B cell (primary cell): Measurements from ENCODE around the gene BCL10.

Experiments used
- EZH2 ChIP-seq: IDR thresholded peaks from 2 replicates; pipeline ENCODE4 v1.6.1; 2012; ENCODE audit warnings: borderline replicate concordance, low read depth, mild to moderate bottlenecking, moderate library complexity, low read length; ENCODE audit not compliant: insufficient read depth, poor library complexity, severe bottlenecking
- TF ChIP-seq, protein P1 (sequence below): fragments of 200-600 bp; IDR thresholded peaks from one replicate; pipeline ENCODE4 v1.8.0; 2022; ENCODE audit warnings: antibody characterized with exemption, mild to moderate bottlenecking

DNA sequence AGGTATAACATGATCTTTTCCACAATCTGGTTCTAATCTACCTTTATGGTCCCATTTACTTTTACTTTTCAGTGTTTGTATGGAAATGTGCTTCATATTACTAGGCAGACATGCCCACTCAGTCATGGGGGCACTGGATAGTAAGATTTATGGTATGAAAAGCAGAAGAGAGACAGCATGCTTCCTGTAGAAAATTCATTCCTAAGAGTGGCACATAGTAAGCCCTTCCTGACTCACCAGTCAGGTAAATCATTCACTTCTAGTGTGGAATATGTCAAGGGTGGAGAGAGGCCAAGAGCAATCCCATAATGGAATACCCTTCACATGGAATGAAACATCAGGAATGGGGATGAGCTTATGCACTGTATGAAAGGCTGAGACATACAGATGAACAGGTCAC, 49.5 kb upstream of the BCL10 start:
- TF ChIP-seq, protein P1, sequence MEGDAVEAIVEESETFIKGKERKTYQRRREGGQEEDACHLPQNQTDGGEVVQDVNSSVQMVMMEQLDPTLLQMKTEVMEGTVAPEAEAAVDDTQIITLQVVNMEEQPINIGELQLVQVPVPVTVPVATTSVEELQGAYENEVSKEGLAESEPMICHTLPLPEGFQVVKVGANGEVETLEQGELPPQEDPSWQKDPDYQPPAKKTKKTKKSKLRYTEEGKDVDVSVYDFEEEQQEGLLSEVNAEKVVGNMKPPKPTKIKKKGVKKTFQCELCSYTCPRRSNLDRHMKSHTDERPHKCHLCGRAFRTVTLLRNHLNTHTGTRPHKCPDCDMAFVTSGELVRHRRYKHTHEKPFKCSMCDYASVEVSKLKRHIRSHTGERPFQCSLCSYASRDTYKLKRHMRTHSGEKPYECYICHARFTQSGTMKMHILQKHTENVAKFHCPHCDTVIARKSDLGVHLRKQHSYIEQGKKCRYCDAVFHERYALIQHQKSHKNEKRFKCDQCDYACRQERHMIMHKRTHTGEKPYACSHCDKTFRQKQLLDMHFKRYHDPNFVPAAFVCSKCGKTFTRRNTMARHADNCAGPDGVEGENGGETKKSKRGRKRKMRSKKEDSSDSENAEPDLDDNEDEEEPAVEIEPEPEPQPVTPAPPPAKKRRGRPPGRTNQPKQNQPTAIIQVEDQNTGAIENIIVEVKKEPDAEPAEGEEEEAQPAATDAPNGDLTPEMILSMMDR, result no peak
- TF ChIP-seq EZH2, result no peak
